ACHN (cell line): Measurements from ENCODE around the gene PCCB.
"Not testable (repeated sequence)": the region's sequence is repeated elsewhere in the genome, so short reads cannot be mapped to it uniquely, and the experiment has no call there.

Experiments used
- DNase-seq: peaks from one replicate; pipeline ENCODE4 v3.0.0-alpha.2; 2015
- in situ Hi-C: cut with HindIII; loops from 2 replicates; pipeline ENCODE4 v1.10.0; 2017; ENCODE audit warnings: low sequenced_read_pairs, low pct_ligation_motif_present, low pct_unique_long_range_greater_than_20kb

Gene PCCB

DNA sequence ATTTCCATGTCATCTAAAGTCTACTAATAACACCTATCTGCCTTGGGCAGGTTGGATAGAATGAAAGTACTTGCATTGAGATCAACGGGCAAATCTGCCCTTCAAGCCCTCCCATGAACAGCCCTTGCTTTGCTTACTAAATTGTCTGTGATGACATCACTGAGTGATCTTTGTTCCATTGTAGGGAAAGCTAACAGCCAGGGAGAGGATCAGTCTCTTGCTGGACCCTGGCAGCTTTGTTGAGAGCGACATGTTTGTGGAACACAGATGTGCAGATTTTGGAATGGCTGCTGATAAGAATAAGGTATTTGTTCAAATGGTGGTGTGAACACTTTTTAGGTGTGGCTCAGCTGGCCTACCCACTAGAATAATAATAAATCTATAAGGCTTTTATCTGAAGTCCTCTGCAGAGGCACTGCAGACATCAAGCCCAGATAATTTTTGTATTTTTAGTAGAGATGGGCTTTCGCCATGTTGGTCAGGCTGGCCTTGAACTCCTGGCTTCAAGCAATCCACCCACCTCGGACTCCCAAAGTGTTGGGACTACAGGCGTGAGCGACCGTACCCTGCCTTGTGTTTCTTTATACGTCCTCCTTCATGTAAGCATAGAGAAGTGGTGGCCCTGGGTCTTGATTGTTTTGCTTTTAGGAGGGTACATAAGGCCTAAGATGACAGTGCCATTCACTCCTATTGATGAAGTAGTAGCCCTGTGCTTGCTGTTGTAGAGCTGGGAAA, 5.7 kb downstream of the PCCB start:
- no peak for DNase-seq
- in situ Hi-C loops: no loop called here

GRCh38 chr3:136258199-136258598, 8.1 kb downstream of the PCCB start:
- no peak for DNase-seq
- in situ Hi-C loops: no loop called here

- no peak for DNase-seq
- in situ Hi-C loops: no loop called here
Measured at GRCh38 chr3:136261826-136262225, 11.7 kb downstream of the PCCB start.

- no peak for DNase-seq
- in situ Hi-C loops: no loop called here
Measured at GRCh38 chr3:136262559-136262958, 12.4 kb downstream of the PCCB start.

DNA sequence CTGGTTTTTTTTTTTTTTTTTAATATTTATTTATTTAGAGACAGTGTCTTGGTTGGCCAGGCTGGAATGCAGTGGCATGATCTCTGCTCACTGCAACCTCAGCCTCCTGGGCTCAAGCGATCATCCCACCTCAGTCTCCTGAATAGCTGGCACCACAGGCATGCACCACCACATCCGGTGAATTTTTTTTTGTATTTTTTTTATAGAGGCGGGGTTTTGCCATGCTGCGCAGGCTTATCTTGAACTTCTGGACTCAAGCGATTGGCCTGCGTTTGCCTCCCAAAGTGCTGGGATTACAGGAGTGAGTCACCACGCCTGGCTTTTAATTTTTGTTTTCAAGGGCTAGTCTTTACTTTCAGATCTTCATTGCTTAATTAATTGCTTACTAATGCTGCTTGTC, 13.1 kb downstream of the PCCB start:
- in situ Hi-C loops: no loop called here
- no peak for DNase-seq

- in situ Hi-C loops, DNase-seq: not testable (repeated sequence)
Measured at GRCh38 chr3:136266468-136267125, 16.5 kb downstream of the PCCB start.

DNA sequence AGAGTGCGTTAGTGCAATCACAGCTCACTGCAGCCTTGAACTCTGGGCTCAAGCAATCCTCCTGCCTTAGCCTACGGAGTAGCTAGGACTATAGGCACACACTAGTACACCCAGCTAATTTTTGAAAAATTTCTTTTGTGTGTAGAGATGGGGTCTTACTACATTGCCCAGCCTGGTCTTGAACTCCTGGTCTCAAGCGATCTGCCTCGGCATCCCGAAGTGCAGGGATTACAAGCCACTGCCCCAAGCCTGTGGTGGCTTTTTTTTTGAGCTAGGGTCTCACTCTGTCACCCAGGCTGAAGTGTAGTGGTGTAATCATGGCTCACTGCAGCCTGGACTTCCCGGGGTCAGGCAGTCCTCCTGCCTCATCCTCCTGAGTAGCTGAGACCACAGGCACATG, 17.1 kb downstream of the PCCB start:
- DNase-seq: no peak
- in situ Hi-C loops: no loop called here

DNA sequence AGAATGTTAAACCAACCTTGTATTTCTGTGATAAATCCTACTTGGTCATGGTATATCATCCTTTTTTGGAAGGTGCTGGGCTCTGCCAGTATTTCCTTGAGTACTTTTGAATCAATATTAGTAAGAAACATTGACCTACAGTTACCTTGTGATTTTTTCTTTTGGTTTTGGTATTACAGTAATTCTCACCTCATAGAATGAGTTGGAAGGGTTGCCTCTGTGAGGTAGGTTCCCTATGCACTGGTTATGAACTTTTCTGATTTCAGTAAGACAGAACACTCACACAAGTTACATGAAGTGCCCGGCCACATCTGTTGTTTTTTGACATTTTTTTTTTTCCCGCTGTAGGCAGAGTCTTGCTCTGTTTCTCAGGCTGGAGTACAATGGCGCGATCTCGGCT, 20.0 kb downstream of the PCCB start:
- no peak for DNase-seq
- in situ Hi-C loops: no loop called here

DNA sequence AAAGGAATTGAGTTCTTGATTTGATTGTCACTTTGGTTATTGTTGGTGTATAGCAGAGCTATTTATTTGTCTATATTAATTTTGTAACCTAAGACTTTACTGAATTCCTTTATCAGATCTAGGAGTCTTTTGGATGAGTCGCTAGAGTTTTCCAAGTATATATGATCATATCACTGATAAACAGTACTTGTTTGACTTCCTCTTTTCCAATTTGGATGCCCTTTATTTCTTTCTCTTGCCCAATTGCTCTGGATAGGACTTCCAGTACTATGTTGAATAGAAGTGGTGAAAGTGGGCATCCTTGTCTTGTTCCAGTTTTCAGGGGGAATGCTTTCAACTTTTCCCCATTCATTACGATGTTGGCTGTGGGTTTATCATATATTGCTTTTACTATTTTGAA, 21.5 kb downstream of the PCCB start:
- DNase-seq, in situ Hi-C loops: not testable (repeated sequence)

GRCh38 chr3:136276049-136276755, 26.1 kb downstream of the PCCB start:
- no peak for DNase-seq
- in situ Hi-C loops: no loop called here

- in situ Hi-C loops: no loop called here
- DNase-seq: no peak
Measured at GRCh38 chr3:136277115-136277514, 27.0 kb downstream of the PCCB start.

- no peak for DNase-seq
- in situ Hi-C loops: no loop called here
Measured at GRCh38 chr3:136277634-136278033, 27.5 kb downstream of the PCCB start.

GRCh38 chr3:136279092-136279491, 29.0 kb downstream of the PCCB start:
- in situ Hi-C loops: no loop called here
- DNase-seq: no peak

DNA sequence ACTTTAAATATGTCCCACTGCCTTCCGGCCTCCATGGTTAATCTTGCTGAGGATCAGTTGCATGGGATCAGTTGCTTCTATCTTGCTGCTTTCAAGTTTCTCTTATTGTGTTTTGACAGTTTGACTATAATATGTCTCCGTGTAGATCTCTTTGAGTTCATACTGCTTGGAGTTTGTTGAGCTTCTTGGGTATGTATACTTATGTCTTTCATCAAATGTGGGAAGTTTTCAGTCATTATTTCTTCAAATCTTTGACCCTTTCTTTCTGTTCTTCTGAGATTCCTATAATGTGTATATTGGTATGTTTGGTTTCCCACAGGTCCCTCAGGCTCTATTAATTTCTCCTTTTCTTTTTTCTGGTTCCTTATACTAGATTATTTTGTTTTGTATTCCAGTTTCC, 30.8 kb downstream of the PCCB start:
- DNase-seq: no peak
- in situ Hi-C loops: no loop called here

- DNase-seq: no peak
- in situ Hi-C loops: no loop called here
Measured at GRCh38 chr3:136281966-136282520, 31.9 kb downstream of the PCCB start.

- no peak for DNase-seq
- in situ Hi-C loops: no loop called here
Measured at GRCh38 chr3:136283627-136284026, 33.5 kb downstream of the PCCB start.

DNA sequence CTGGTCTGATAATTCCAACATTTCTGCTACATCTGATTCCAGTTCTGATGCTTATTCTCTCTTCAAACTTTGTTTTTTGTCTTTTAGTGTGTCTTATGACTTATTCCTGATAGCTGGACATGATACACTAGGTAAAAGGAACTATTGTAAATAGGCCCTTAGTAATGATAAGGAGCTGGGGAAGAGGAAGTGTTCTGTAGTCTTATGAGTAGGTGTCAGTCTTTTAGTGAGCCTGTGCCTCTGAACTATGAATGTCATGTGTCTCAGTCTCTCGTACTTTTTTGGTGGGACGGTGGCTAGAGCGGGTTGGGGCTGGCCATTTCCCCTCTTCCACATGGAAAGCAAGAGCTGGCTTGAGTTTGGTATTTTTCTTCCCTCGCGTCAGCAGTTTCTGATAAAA, 41.2 kb downstream of the PCCB start:
- no peak for DNase-seq
- in situ Hi-C loops: no loop called here

- DNase-seq: no peak
- in situ Hi-C loops: no loop called here
Measured at GRCh38 chr3:136292500-136292899, 42.4 kb downstream of the PCCB start.

DNA sequence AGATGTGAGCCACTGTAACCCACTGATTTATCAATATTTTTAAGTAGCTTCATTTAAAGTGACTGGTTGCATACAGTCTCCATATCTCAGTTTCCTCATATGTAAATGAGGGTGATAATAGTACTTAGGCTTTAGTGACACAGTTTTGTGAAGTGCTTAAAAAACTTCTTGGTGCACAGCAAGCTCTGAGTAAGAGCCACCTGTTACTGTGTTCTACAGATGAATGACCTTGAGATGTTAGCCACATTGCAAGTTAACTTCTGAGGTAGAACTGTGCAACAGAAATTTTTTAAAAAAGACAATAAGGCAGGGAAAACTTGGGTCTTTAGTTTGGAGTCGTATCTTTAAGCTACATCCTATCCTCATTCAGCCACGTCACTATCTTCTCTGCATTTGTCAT, 43.1 kb downstream of the PCCB start:
- DNase-seq: no peak
- in situ Hi-C loops: no loop called here
